GM18867 (cell line): Measurements from ENCODE around the gene ISOC1.

Experiments
- ATAC-seq: cut with Tn5 transposase; IDR thresholded peaks from one replicate; pipeline ENCODE4 v1.9.1; 2021; ENCODE audit warnings: mild to moderate bottlenecking, moderate library complexity; ENCODE audit not compliant: unreplicated experiment

The ISOC1 gene

DNA sequence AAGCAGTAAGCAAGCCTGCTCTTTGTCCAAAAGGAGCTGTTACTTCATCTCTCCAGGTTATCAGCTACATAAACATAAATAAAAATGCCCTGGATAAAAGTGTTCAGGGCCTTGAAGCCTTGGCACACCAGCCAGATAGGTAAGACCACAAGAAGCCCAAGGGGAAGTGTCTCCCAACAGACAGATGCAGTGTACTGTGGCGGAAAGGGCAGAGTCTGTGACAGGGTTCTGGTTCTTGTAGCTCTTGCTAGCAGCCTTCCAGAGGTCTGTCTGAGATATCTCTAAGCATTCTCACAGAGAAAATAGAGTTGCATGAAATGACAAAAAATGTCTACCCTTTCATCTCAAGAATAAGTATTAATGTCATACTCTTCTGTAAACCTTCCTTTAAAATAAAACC, 30.1 kb downstream of the ISOC1 start:
- no peak for ATAC-seq

DNA sequence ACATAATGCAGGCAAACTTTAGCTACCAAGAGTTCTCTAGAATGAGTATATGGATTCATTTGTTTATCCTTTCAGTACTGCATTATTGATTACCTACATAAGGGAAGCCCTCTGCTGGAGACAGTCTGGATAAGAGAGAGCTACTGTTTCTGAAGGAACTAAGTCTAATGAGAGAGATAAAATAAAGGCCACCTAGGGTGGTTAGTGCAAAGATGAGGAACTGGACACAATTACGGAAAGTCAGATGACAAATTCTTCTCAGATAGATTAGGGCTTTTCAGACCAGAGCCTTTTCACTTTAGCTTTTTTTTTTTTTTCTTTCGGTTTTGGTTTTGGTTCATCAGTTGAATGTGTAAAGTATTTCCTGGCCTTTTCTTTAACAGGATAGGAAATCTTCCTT, 31.3 kb downstream of the ISOC1 start:
- ATAC-seq, result peak; percentile 87

DNA sequence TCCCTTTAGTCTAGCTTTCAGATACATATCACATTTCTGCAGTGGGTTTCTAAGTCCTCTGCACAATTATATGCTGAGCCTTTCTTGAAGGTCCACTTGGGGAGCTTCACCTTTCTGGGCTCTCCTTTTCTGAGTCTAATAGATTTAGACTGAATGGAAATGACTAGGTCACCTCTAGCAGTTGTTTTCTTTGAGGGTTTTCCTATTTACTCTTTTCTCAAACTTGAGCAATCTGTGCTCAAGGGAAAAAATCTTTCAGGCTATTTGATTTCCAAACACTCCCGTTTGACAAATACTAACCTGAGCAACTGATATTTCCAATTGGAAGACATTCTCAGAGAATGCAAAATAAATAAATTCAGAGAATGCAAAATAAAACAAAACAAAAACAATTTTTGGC, 39.0 kb downstream of the ISOC1 start:
- no peak for ATAC-seq

DNA sequence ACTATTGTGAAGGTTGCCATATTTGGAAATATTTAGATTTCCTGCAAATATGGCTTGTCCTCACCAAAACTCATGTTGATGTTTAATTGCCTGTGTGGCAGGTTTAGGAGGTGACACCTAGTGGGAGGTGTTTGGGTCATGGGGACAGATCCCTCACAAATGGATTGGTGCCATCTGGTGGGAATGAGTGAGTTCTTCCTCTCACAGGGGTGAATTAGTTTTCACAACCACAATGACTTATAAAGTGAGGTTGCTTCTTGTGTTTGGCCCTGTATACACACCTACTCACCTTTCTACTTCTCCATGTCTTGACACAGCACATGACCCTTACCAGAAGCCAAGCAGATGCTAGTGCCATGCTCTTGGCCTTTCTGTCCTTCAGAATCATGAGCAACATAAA, 41.1 kb downstream of the ISOC1 start:
- peak; percentile 90 for ATAC-seq

DNA sequence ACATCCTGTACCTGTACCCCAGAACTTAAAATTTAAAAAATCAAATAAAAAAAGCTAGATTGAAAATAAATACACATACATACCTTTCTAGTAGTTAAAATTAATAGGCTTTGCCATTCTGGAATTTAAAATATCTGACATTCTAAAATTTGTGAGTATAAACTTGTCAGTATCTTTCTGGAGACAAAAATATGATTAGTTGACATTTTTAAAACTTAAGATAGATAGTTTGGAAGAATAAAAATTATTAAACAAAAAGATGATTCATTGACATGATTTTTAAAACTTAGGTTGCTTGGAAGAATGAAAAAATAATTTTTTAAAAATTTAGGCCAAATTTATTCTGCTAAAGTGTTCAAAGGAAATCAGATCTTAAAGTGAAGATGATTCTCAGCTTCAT, 43.1 kb downstream of the ISOC1 start:
- ATAC-seq, result no peak

DNA sequence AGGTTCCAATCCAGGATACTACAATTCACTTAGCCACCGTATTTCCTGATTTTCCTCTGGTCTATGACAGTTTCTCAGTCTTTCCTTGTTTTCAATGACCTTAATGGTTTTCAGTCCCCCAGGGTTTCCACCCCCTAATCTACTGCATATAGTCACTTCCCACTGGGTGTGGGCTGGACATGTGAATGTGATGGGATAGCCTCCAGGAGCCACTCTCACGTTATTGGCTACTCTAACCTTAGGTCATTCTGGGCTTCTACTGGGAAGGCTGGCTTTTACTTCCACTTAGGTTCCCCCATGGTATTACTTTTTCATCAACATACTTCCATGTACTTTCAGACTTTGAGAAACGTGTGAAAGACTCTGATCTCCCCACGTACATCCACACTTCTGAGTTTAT, 46.5 kb downstream of the ISOC1 start:
- ATAC-seq, result no peak

GRCh38 chr5:129141696-129142095, 47.1 kb downstream of the ISOC1 start:
- no peak for ATAC-seq

DNA sequence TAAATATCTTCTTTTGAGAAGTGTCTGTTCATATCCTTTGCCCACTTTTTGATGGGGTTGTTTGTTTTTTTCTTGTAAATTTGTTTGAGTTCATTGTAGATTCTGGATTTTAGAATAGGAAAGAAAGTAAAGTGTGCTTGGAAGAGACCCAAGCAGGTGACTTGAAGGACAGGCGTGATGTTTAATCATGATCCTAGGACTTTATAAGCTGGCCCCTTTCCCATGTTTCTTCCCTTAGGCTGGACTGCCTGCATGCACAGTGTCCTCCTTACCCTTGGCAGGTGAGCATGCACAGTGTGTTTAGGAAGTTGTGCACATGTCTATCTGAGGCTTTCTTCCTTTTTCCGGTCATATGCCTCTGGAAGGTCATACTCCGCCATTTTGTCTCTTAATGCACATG, 61.3 kb downstream of the ISOC1 start:
- no peak for ATAC-seq

- no peak for ATAC-seq
Observed at GRCh38 chr5:129161830-129162229, 67.3 kb downstream of the ISOC1 start.
